ENCODE results near the gene GID8.
A peak's percentile ranks its signal among the peaks of the same experiment; 100 is the strongest.

GID8 gene

GRCh38 chr20:62963614-62964397 is 25.9 kb downstream of the GID8 start:
- peaks cover 10% of the 10 kb centered on the region for H3K4me1 Mint-ChIP-seq
- no peaks in the 10 kb centered on the region for H3K9me3 Mint-ChIP-seq
- H3K27ac Mint-ChIP-seq, result no peak overlapping the region
- H3K27me3 Mint-ChIP-seq, result no peaks in the 10 kb centered on the region
- H3K36me3 Mint-ChIP-seq, result no peaks in the 10 kb centered on the region
- no peak overlapping the region for H3K4me3 Mint-ChIP-seq

GRCh38 chr20:62964700-62965099 is 26.8 kb downstream of the GID8 start:
- H3K36me3 Mint-ChIP-seq, result no peaks in the 10 kb centered on the region
- no peak overlapping the region for H3K4me3 Mint-ChIP-seq
- H3K27ac Mint-ChIP-seq, result no peak overlapping the region

GRCh38 chr20:62965363-62965771 is 27.4 kb downstream of the GID8 start:
- Mint-ChIP-seq H3K27ac (no peak overlapping the region), H3K9me3 (no peaks in the 10 kb centered on the region), H3K4me1 (no peaks in the 10 kb centered on the region), H3K36me3 (no peaks in the 10 kb centered on the region), H3K27me3 (no peaks in the 10 kb centered on the region), H3K4me3 (no peak overlapping the region)

More at GRCh38 chr20:62964700-62965099, 26.8 kb downstream of the GID8 start:
- H3K9me3 Mint-ChIP-seq, result no peaks in the 10 kb centered on the region
- no peaks in the 10 kb centered on the region for H3K27me3 Mint-ChIP-seq
- peaks cover 4% of the 10 kb centered on the region for H3K4me1 Mint-ChIP-seq

GRCh38 chr20:62966212-62967148 is 28.5 kb downstream of the GID8 start:
- Mint-ChIP-seq H3K4me3 (no peak overlapping the region), H3K27ac (no peak overlapping the region), H3K4me1 (peaks cover 1% of the 10 kb centered on the region), H3K9me3 (no peaks in the 10 kb centered on the region), H3K36me3 (no peaks in the 10 kb centered on the region), H3K27me3 (peaks cover under 1% of the 10 kb centered on the region)

- H3K27ac Mint-ChIP-seq, result no peak overlapping the region
- no peaks in the 10 kb centered on the region for H3K36me3 Mint-ChIP-seq
- peaks cover 8% of the 10 kb centered on the region for H3K4me1 Mint-ChIP-seq
- no peak overlapping the region for H3K4me3 Mint-ChIP-seq
- H3K9me3 Mint-ChIP-seq, result no peaks in the 10 kb centered on the region
- H3K27me3 Mint-ChIP-seq, result peaks cover 1% of the 10 kb centered on the region
Observed at GRCh38 chr20:62967149-62967501, 29.2 kb downstream of the GID8 start.

- Mint-ChIP-seq H3K9me3 (no peaks in the 10 kb centered on the region), H3K27ac (no peak overlapping the region), H3K36me3 (no peaks in the 10 kb centered on the region), H3K27me3 (peaks cover 4% of the 10 kb centered on the region), H3K4me1 (peaks cover 12% of the 10 kb centered on the region), H3K4me3 (no peak overlapping the region)
Observed at GRCh38 chr20:62967628-62968351, 29.8 kb downstream of the GID8 start.

- Mint-ChIP-seq H3K27me3 (peaks cover 4% of the 10 kb centered on the region), H3K27ac (no peak overlapping the region), H3K9me3 (no peaks in the 10 kb centered on the region), H3K4me1 (peaks cover 14% of the 10 kb centered on the region), H3K4me3 (no peak overlapping the region), H3K36me3 (no peaks in the 10 kb centered on the region)
Observed at GRCh38 chr20:62968378-62969178, 30.6 kb downstream of the GID8 start.

- no peaks in the 10 kb centered on the region for H3K9me3 Mint-ChIP-seq
- H3K36me3 Mint-ChIP-seq, result no peaks in the 10 kb centered on the region
- H3K27me3 Mint-ChIP-seq, result peaks cover 7% of the 10 kb centered on the region
- H3K4me1 Mint-ChIP-seq, result peaks cover 16% of the 10 kb centered on the region
- H3K4me3 Mint-ChIP-seq, result no peak overlapping the region
- no peak overlapping the region for H3K27ac Mint-ChIP-seq
Observed at GRCh38 chr20:62969179-62969760, 31.3 kb downstream of the GID8 start.

GRCh38 chr20:62969939-62970306 is 32.0 kb downstream of the GID8 start:
- Mint-ChIP-seq H3K27ac (no peak overlapping the region), H3K4me3 (no peak overlapping the region), H3K4me1 (peaks cover 16% of the 10 kb centered on the region), H3K27me3 (peaks cover 11% of the 10 kb centered on the region), H3K36me3 (no peaks in the 10 kb centered on the region), H3K9me3 (no peaks in the 10 kb centered on the region)

GRCh38 chr20:62970307-62971210 is 32.6 kb downstream of the GID8 start:
- Mint-ChIP-seq H3K27me3 (peaks cover 13% of the 10 kb centered on the region), H3K27ac (no peak overlapping the region), H3K4me3 (no peak overlapping the region), H3K4me1 (peaks cover 16% of the 10 kb centered on the region), H3K9me3 (no peaks in the 10 kb centered on the region), H3K36me3 (no peaks in the 10 kb centered on the region)

GRCh38 chr20:62971211-62971949 is 33.4 kb downstream of the GID8 start:
- Mint-ChIP-seq H3K4me1 (peaks cover 17% of the 10 kb centered on the region), H3K9me3 (no peaks in the 10 kb centered on the region), H3K36me3 (no peaks in the 10 kb centered on the region), H3K27me3 (peaks cover 14% of the 10 kb centered on the region), H3K4me3 (peak overlapping the region; percentile 2), H3K27ac (peak overlapping the region; percentile 5)

- H3K27ac Mint-ChIP-seq, result peak overlapping the region; percentile 66
- peaks cover 21% of the 10 kb centered on the region for H3K4me1 Mint-ChIP-seq
- peaks cover 14% of the 10 kb centered on the region for H3K27me3 Mint-ChIP-seq
- no peaks in the 10 kb centered on the region for H3K36me3 Mint-ChIP-seq
- no peaks in the 10 kb centered on the region for H3K9me3 Mint-ChIP-seq
- H3K4me3 Mint-ChIP-seq, result peak overlapping the region; percentile 71
Observed at GRCh38 chr20:62971950-62972844, 34.2 kb downstream of the GID8 start.

Data from activated naive CD4-positive, alpha-beta T cell treated with anti-CD3 and anti-CD28 coated beads, Interleukin-2, amount 50 U/mL, for 24 hours (primary cell).